HG03066 (cell line): ENCODE data around the gene CDY2A.
"Not testable (repeated sequence)": the region's sequence is repeated elsewhere in the genome, so short reads cannot be mapped to it uniquely, and the experiment has no call there.

ENCODE experiments used
- ATAC-seq: cut with Tn5 transposase; IDR thresholded peaks from one replicate; pipeline ENCODE4 v1.9.1; 2021; ENCODE audit warnings: low read depth; ENCODE audit not compliant: unreplicated experiment

CDY2A gene, protein sequence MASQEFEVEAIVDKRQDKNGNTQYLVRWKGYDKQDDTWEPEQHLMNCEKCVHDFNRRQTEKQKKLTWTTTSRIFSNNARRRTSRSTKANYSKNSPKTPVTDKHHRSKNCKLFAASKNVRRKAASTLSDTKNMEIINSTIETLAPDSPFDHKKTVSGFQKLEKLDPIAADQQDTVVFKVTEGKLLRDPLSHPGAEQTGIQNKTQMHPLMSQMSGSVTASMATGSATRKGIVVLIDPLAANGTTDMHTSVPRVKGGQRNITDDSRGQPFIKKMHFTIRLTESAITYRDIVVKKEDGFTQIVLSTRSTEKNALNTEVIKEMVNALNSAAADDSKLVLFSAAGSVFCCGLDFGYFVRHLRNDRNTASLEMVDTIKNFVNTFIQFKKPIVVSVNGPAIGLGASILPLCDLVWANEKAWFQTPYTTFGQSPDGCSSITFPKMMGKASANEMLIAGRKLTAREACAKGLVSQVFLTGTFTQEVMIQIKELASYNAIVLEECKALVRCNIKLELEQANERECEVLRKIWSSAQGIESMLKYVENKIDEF

DNA sequence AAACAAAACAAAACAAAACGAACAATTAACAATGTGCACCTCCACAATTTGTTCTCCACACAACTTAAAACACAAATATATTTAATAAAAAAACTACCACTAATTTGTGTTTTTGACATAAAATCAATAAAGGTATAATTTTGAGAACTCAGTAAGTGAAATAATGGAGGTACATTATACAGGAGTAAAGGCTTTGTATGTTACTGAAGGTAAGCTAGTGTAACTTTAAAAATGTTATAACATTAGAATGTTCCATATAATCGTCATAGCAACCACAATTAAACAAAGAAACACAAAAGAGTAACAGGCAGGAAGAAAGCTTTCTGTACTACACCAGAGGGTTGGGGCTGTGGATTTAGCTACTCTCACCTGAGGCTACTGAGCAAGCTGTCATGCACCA lies at the start of gene CDY2A:
TSS of gene CDY2A (plus strand) at position 301 of the 400 bp plus-strand sequence. CDS start 328 bp downstream, outside the sequence.
- ATAC-seq: not testable (repeated sequence)

DNA sequence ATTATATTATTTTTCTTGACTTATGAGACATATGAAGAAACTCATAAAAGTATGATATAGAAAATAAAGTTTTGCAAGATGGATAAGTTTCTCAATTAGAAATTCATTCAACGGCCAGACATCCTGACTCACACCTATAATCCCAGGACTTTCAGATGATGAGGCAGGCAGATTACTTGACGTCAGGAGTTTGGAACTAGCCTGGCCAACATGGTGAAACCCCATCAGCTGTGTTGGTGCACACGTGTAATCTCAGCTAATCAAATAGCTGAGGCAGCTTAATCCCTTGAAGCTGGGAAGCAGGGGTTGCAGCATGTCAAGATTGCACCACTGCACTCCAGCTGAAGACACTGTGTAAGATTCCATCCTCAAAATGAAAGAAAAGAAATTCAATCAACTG lies 28.0 kb upstream of the CDY2A start:
- not testable (repeated sequence) for ATAC-seq

DNA sequence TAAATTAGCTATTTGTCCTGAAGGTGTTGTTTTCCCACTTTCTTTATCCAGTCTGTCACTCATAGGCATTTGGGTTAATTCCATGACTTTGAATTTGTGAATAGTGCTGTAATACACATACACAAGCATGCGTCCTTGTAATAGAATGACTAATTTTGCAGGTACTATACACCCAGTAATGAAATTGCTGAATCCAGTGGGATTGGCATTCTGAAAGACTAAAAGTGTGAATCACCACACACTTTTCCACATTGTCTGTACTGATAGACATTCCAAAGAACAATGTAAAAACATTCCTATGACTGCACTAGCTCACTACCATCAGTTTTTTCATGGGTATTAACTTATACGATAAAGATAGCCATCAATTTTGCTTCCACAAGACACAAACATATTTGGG lies 27.3 kb upstream of the CDY2A start:
- ATAC-seq: not testable (repeated sequence)

DNA sequence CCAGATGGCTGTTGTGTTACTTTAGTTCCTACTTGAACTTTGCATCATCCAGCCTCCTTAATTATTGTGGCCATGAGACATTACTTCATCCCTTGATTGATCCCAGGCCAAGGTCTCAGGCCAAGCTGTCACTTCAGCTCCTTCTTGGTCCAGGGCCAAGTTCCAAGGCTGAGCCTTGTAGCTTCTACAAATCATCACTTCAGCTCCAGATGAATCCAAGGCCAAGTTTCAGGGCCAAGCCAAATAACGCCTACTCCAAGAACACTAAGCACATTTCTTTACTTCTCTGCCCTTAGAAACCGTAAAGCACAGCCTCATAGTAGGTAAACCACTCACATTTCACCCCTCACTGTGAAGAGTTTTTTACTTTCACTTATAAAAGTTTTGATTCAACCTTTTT lies 1.7 kb upstream of the CDY2A start:
- ATAC-seq: not testable (repeated sequence)

DNA sequence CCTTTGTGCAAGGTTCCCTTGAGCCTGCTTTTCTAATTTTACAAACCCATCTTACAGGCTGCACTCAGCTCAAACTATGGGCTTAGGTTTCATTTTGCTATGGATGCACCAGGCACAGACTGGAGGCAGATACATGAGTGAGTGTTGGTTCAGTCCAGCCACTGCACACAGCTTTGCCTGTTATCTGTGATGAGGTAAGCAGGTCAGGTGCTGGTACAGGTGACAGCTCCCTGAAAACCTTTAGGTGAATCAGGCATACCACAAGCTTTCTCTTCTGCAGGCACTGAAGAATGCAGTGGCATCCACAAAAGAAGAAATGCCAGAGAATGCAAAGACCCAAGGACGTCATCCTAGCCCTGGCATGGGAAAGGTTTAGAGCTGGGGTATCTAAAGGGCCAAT lies 3.3 kb downstream of the CDY2A start:
- not testable (repeated sequence) for ATAC-seq

DNA sequence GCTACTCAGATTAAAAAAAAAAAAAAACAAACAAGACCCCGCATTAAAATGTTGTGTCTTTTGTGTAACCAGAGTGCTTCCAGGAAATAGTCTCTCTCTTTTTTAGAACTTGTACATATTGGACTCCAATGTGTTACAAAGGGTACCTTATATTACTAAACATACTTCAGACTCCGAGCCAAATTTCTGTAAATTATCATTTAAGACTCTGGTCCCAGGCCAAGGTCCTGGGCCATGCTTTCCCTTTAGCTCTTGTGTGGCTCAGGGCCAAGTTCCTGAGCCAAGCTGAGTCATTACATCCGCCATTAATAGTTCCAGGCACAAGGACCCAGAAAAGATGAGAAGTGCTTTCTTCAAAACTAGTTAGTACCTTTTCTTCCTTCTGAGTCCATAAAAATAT lies 4.6 kb downstream of the CDY2A start:
- ATAC-seq: not testable (repeated sequence)

DNA sequence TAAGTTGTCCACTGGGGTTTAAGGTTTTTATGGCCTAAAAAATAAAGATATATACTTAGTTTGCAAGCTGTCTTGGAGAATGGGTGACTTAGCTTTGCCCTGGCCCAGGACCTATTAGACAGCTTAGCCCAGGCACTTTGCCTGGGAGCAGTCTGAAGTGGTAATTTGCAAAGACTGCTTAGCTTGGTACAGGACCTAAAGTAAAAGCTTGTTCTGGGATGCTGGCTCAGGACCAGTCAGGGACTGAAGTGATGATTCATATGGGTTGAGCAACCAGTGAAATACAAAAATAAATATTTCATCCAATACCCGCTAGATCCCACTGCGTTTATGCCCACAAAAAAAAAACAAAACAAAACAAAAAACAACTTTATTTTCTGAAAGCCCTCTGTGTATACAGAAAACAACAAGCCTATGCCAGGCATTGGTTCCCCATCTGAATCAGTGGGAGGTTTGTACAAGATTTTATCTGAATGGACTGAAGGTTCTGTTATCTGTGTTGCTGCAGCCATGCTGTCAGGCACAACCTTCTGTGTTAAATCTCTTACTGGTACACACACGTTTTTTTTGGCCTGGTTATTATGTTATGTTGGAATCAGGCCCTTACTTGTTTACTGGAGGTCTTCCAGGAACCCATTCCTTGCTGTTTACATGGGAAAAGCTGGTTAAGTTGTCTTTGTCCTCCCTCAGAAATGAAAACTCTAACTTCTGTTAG lies 8.7 kb downstream of the CDY2A start:
- ATAC-seq: not testable (repeated sequence)

DNA sequence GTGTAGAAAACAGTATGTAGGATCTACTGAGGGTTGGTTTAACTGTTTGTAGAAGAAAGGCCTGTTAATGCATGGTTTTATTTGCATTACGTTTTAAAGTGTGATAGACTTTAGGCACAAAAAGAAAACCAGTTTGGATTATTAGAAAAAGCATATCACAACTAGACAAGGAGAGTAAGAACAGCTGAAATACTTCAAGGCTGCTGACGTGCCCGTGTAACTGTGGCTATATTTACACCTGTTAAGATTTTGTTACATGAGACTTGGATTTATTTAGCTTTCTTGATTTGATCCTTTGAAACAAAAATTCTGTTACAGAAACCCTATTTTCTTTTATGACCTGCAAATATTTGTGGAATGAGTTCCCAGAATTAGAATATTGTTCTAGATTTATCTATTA lies 9.3 kb downstream of the CDY2A start:
- ATAC-seq: not testable (repeated sequence)

DNA sequence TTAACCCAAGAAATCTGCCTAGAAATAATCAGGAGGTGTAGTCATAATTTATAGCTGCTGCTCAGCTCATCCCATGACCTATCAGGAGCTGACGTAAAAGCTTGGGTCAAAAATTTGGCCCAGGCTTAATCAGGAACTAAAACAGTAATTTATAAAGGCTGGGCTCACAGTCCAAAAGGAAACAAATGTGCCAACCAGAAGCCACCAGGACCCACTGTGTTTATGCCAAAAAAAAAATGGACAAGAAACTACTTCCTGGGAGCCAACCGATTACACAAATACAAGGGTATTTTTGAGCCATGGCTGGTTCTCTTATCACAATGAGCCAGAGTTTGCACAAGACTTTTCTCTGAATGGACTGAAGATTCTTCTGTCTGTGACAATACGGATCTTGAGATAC lies 19.4 kb downstream of the CDY2A start:
- ATAC-seq: not testable (repeated sequence)

DNA sequence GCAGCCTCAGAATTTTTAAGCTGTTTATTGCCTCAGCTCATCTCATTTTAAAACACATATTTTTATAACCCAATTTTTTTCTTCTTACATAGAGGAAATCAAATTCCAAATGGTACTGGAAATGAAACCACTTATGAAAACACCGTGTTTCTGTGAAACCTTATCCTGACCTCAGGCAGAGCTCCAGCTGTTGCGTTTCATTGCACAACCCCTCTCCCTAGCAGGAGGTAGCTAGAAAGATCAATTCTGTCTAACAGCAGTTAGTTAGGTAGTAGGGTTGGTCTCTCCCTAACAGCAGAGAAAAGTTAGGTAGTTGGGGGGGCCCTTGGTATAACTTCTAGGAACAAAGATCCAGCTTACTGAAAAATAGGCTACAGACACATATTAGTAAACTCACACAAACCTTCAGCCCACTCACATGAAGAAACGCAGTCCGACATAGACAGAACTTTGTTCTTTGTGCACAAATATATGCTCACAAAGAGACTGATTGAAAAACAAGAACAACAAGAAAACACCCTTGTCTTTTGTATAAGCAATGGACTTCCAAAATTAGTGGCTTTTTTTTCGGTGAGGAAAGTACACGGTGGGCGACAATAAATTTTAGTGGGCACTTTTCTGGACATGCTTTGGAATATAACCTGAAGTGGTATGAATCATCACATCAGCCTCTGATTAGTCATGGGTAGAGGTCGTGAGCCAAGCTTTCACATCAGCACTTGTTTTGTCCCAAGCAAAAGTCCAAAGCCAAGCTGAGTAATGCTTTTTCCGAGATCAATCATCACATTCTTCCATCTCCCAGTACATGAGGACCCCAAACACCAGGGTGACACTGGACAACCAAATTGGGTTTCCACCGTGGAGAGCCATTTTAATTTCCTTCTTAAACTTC lies 22.8 kb downstream of the CDY2A start:
- not testable (repeated sequence) for ATAC-seq

DNA sequence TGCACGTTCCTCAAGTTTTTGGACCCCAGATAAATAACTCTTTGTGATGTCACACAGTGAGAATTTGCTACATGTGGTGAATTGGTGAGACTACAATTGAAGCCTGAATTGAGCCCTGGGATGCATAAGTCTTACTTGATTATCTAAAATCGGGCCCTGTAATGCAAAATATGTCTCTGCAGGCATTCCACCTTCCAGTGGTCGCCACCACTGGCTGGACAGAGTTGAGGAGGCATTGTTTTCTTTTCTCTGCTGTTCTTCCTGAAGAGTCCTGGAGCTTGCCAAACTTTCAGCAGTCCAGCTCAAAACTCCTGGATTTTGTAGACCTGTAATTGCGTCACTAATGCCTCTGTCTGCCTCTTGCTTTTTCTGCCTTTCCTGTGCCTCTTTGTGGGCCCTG lies 23.5 kb downstream of the CDY2A start:
- ATAC-seq: not testable (repeated sequence)

DNA sequence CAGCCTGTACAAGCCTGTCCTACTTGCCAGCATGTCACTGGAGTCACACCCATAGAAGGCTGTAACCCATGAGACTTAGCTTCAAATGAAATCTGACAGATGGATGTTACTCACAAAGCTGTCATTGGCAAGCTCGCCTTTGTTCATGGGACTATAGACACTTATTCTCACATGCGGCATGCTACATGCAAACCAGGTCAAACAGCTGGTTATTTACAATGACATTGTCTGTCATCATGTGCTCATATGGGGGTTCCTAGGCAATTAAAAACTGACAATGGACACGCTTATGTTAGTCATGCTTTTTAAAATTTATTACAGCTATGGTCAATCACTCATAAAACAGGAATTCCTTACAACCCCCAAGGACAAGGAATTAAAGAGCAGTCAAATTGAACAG lies 30.9 kb downstream of the CDY2A start:
- not testable (repeated sequence) for ATAC-seq

DNA sequence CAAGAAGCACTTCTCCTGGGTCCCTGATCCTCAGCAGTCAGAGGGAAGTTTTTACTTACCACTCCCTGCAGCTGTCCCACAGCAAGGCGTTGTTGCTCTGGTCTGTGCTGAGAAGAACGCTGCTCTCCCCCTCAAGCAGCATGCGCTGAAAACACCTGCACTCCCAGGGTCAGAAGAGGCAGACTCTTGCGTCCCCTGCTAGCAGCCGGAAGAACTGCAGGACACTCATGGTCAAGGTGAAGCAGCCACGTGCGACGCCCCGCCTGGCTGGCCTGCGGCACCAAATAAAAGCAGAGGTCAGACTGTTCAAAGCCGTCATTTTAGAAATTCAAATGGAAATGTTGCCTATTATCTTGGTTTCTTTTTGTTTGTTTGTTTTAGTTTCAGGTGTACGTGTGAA lies 47.9 kb downstream of the CDY2A start:
- not testable (repeated sequence) for ATAC-seq
